IMR-90 (cell line): Measurements from ENCODE around the gene CD300LB. TPM values are rescaled to one million over a fixed set of nuclear protein-coding genes. Genes with fewer than 3 reads are reported as not detected.

Source experiments
- ATAC-seq: fragments of 200-7000 bp; cut with Tn5 transposase; 2 replicates; pipeline ENCODE4 v1.9.1; 2020; ENCODE audit warnings: low read depth, mild to moderate bottlenecking, moderate library complexity
- BruUV-seq: library from RNA; stranded (reverse); fragments of 400-500 nt; replicated peaks from 2 replicates; lab custom pipeline; 2021; lab: Mats Ljungman, UMichigan
- CTCF ChIA-PET: fragments of 300-600 bp; formaldehyde crosslinking; extraction: SDS; loops from one replicate; lab custom pipeline; 2021; ENCODE audit warnings: antibody characterized with exemption; lab: Yijun Ruan, JAX
- POLR2A ChIA-PET: fragments of 300-600 bp; sonication (Branson Sonifier 250); formaldehyde crosslinking; loops from one replicate; lab custom pipeline; 2022; ENCODE audit warnings: antibody characterized with exemption; ENCODE audit not compliant: unreplicated experiment; lab: Charles Lee
- DNase-seq: peaks from one replicate; pipeline ENCODE4 v3.0.0; 2013
- H2AFZ ChIP-seq: replicated peaks from 2 replicates; pipeline ENCODE3; 2013; ENCODE audit warnings: low read length, mild to moderate bottlenecking; ENCODE audit not compliant: poor library complexity
- H2AK5ac ChIP-seq: 2 replicates; pipeline ENCODE4 v1.6.1; 2013; ENCODE audit warnings: low read depth, low read length, inconsistent platforms
- H2AK9ac ChIP-seq: replicated peaks from 2 replicates; pipeline ENCODE3; 2013; ENCODE audit warnings: mild to moderate bottlenecking, low read depth, low read length, moderate library complexity; ENCODE audit not compliant: poor library complexity
- H2BK120ac ChIP-seq: 2 replicates; pipeline ENCODE4 v1.6.1; 2013; ENCODE audit warnings: low read depth, low read length, inconsistent platforms
- H2BK15ac ChIP-seq: 3 replicates; pipeline ENCODE4 v1.6.1; 2013; ENCODE audit warnings: low read depth, low read length, inconsistent platforms
- H2BK20ac ChIP-seq: 2 replicates; pipeline ENCODE4 v1.6.1; 2013; ENCODE audit warnings: low read depth, mild to moderate bottlenecking, inconsistent platforms, low read length, moderate library complexity
- H2BK5ac ChIP-seq: 2 replicates; pipeline ENCODE4 v1.6.1; 2013; ENCODE audit warnings: mild to moderate bottlenecking, low read depth, low read length, inconsistent platforms; ENCODE audit not compliant: poor library complexity, severe bottlenecking
- H3K14ac ChIP-seq: replicated peaks from 2 replicates; pipeline ENCODE4 v1.6.1; 2013; ENCODE audit warnings: low read depth, low read length, inconsistent platforms
- H3K18ac ChIP-seq: 2 replicates; pipeline ENCODE4 v1.6.1; 2013; ENCODE audit warnings: low read depth, low read length, control low read depth
- H3K23ac ChIP-seq: 2 replicates; pipeline ENCODE4 v1.6.1; 2013; ENCODE audit warnings: low read depth, low read length, inconsistent platforms
- H3K27ac ChIP-seq: 2 replicates; pipeline ENCODE4 v1.5.1; 2013; ENCODE audit warnings: mild to moderate bottlenecking, control low read depth, low read length; ENCODE audit not compliant: insufficient read depth
- H3K27me3 ChIP-seq: 2 replicates; pipeline ENCODE4 v1.6.1; 2013; ENCODE audit warnings: low read length; ENCODE audit not compliant: control insufficient read depth, insufficient read depth
- H3K36me3 ChIP-seq: 2 replicates; pipeline ENCODE4 v1.6.1; 2013; ENCODE audit warnings: low read length, mixed read lengths; ENCODE audit not compliant: control insufficient read depth, insufficient read depth
- H3K4ac ChIP-seq: 2 replicates; pipeline ENCODE4 v1.6.1; 2013; ENCODE audit warnings: low read depth, low read length, inconsistent platforms
- H3K4me1 ChIP-seq: 2 replicates; pipeline ENCODE4 v1.6.1; 2013; ENCODE audit warnings: low read length, mixed read lengths; ENCODE audit not compliant: control insufficient read depth, insufficient read depth
- H3K4me2 ChIP-seq: 2 replicates; pipeline ENCODE4 v1.6.1; 2013; ENCODE audit warnings: low read depth, mild to moderate bottlenecking, control low read depth, low read length, moderate library complexity
- H3K4me3 ChIP-seq: 2 replicates; pipeline ENCODE4 v1.5.1; 2013; ENCODE audit warnings: low read depth, mild to moderate bottlenecking, control low read depth, low read length, moderate library complexity; ENCODE audit not compliant: insufficient read depth
- H3K56ac ChIP-seq: 2 replicates; pipeline ENCODE4 v1.6.1; 2013; ENCODE audit warnings: low read length, inconsistent platforms; ENCODE audit not compliant: insufficient read depth; ENCODE audit errors: extremely low read depth
- H3K79me1 ChIP-seq, 2 experiments: 2 replicates each; pipeline ENCODE4 v1.6.1; 2013; ENCODE audit warnings: low read length in 2 of 2, inconsistent platforms in 1 of 2, low read depth in 1 of 2
- H3K9ac ChIP-seq: 2 replicates; pipeline ENCODE4 v1.6.1; 2013; ENCODE audit warnings: low read depth, low read length, control low read depth
- H3K9me1 ChIP-seq: 2 replicates; pipeline ENCODE4 v1.6.1; 2013; ENCODE audit warnings: low read length, inconsistent platforms; ENCODE audit not compliant: insufficient read depth
- H3K9me3 ChIP-seq: 2 replicates; pipeline ENCODE4 v1.6.1; 2013; ENCODE audit warnings: low read length; ENCODE audit not compliant: control insufficient read depth, insufficient read depth
- H4K20me1 ChIP-seq: 2 replicates; pipeline ENCODE4 v1.6.1; 2013; ENCODE audit warnings: low read length, inconsistent platforms; ENCODE audit not compliant: insufficient read depth
- H4K5ac ChIP-seq: 2 replicates; pipeline ENCODE4 v1.6.1; 2013; ENCODE audit warnings: mild to moderate bottlenecking, low read depth, low read length, control low read depth
- H4K8ac ChIP-seq, 2 experiments: 2 replicates each; pipeline ENCODE4 v1.6.1; 2013; ENCODE audit warnings: low read depth in 2 of 2, low read length in 2 of 2, control low read depth in 1 of 2, inconsistent platforms in 1 of 2
- H4K91ac ChIP-seq: 2 replicates; pipeline ENCODE4 v1.6.1; 2013; ENCODE audit warnings: low read depth, low read length, inconsistent platforms; ENCODE audit not compliant: insufficient read depth
- BHLHE40 ChIP-seq: fragments of 150-350 bp; IDR thresholded peaks from 2 replicates; pipeline ENCODE4 v1.6.1; 2016; ENCODE audit warnings: mild to moderate bottlenecking, low read depth, low read length
- CHD1 ChIP-seq: IDR thresholded peaks from 2 replicates; pipeline ENCODE4 v1.6.1; 2012; ENCODE audit warnings: low read depth, low read length, improper control_type of control experiment
- CTCF ChIP-seq: conservative IDR thresholded peaks from 2 replicates; pipeline ENCODE4 v1.5.1; 2012; ENCODE audit warnings: mild to moderate bottlenecking, low read depth, low read length, improper control_type of control experiment
- FOS ChIP-seq: fragments of 150-350 bp; IDR thresholded peaks from 2 replicates; pipeline ENCODE4 v1.6.1; 2016; ENCODE audit warnings: low read depth, low read length
- MAZ ChIP-seq: IDR thresholded peaks from 2 replicates; pipeline ENCODE4 v1.6.1; 2012; ENCODE audit warnings: low read depth, mild to moderate bottlenecking, low read length, improper control_type of control experiment, moderate library complexity, borderline replicate concordance
- MXI1 ChIP-seq: IDR thresholded peaks from 2 replicates; pipeline ENCODE4 v1.6.1; 2012; ENCODE audit warnings: low read depth, mild to moderate bottlenecking, low read length, moderate library complexity, borderline replicate concordance
- NFE2L2 ChIP-seq: fragments of 150-350 bp; IDR thresholded peaks from 2 replicates; pipeline ENCODE4 v1.6.1; 2016; ENCODE audit warnings: low read depth, mild to moderate bottlenecking, low read length
- POLR2A ChIP-seq: IDR thresholded peaks from 2 replicates; pipeline ENCODE4 v1.6.1; 2012; ENCODE audit warnings: mild to moderate bottlenecking, low read depth, low read length
- RCOR1 ChIP-seq: IDR thresholded peaks from 2 replicates; pipeline ENCODE4 v1.6.1; 2012; ENCODE audit warnings: mild to moderate bottlenecking, low read length, improper control_type of control experiment; ENCODE audit not compliant: insufficient replicate concordance
- WGBS, 2 experiments: methylation state at CpG; one replicate each; pipeline versions ENCODE4 v1.1.5 to v1.1.7; 2013; ENCODE audit warnings: missing lambda C conversion rate in 2 of 2; ENCODE audit not compliant: insufficient read length in 1 of 2; ENCODE audit errors: extremely low coverage in 2 of 2; 5-methylcytosine and 5-hydroxymethylcytosine counted together
- dilution Hi-C: fragments of 300-500 bp; cut with HindIII; formaldehyde crosslinking; loops from one replicate; pipeline ENCODE4 v1.14.3; 2018; ENCODE audit warnings: low sequenced_read_pairs; ENCODE audit not compliant: unreplicated experiment
- in situ Hi-C: fragments of 300-500 bp; cut with MboI; formaldehyde crosslinking; loops from 3 replicates; pipeline ENCODE4 v1.14.3; 2019; ENCODE audit warnings: low sequenced_read_pairs, inconsistent platforms, mixed read lengths
- intact Hi-C: fragments of 100-400 bp; cut with micrococcal nuclease; formaldehyde crosslinking; loops from 2 replicates; pipeline ENCODE4 v1.10.0; 2022
- polyA plus RNA-seq, 3 experiments: library from polyadenylated mRNA; depleted of rRNA; stranded (reverse); fragments of >200 nt; gene quantifications; 2 replicates each; pipeline ENCODE4 v1.2.3, GENCODE V29; 2012; ENCODE audit warnings: low replicate concordance in 1 of 3
- total RNA-seq: library from RNA; depleted of rRNA; stranded (reverse); fragments of >200 nt; gene quantifications from 2 replicates; pipeline ENCODE4 v1.2.3, GENCODE V29; 2012

Gene CD300LB
- total and polyA plus RNA-seq, 2 of the 4 experiments (the other 2 are of a cell fraction), result not detected

GRCh38 chr17:74547264-74547663 is 16.0 kb upstream of the CD300LB start:
- intact Hi-C loops (no loop called here), in situ Hi-C loops (no loop called here), dilution Hi-C loops (no loop called here)
- no peak overlapping the region for H2AK9ac ChIP-seq
- no peaks in the 10 kb centered on the region for H4K20me1 ChIP-seq
- H3K14ac ChIP-seq, result no peak overlapping the region
- H4K91ac ChIP-seq, result no peak overlapping the region
- no peak overlapping the region for H4K5ac ChIP-seq
- no peak overlapping the region for H3K9ac ChIP-seq
- no peak overlapping the region for H3K4me2 ChIP-seq
- no peak overlapping the region for H3K56ac ChIP-seq
- no peaks in the 10 kb centered on the region for H3K36me3 ChIP-seq
- no peaks in the 10 kb centered on the region for H3K79me1 ChIP-seq
- no peak overlapping the region for H2BK15ac ChIP-seq
- no peaks in the 10 kb centered on the region for H3K27me3 ChIP-seq
- no peak for ATAC-seq
- ChIA-PET CTCF (no interaction called here), POLR2A (no interaction called here)
- DNase-seq, result no peak
- no peak overlapping the region for H3K23ac ChIP-seq
- no peak overlapping the region for H3K18ac ChIP-seq
- H2AFZ ChIP-seq, result no peak overlapping the region
- TF ChIP-seq RCOR1 (no peak), BHLHE40 (no peak), MXI1 (no peak), MAZ (no peak), FOS (no peak), POLR2A (no peak), CHD1 (no peak), CTCF (no peak), NFE2L2 (no peak)
- H2AK5ac ChIP-seq, result no peak overlapping the region
- no peak overlapping the region for H2BK5ac ChIP-seq
- no peaks in the 10 kb centered on the region for H3K4me1 ChIP-seq
- H3K4me3 ChIP-seq, result no peak overlapping the region
- H3K4ac ChIP-seq, result no peak overlapping the region
- no peak overlapping the region for H4K8ac ChIP-seq
- no peaks in the 10 kb centered on the region for H3K9me1 ChIP-seq
- H3K27ac ChIP-seq, result no peak overlapping the region
- H3K9me3 ChIP-seq, result peaks cover 42% of the 10 kb centered on the region
- no peak overlapping the region for H2BK20ac ChIP-seq
- 20% methylated on average over 1 of the region's 7 CpGs; no CpG with 5 or more reads in 1 of the 2 experiments for WGBS, 2 experiments
- BruUV-seq, result no TSS peak
- H2BK120ac ChIP-seq, result no peak overlapping the region
